Motor neuron (in vitro differentiated cells): Measurements from ENCODE around the gene AFAP1L2. TPM values are rescaled to one million over a fixed set of nuclear protein-coding genes. Genes with fewer than 3 reads are reported as not detected.
"Not testable (repeated sequence)": the region's sequence is repeated elsewhere in the genome, so short reads cannot be mapped to it uniquely, and the experiment has no call there.

Experiments
- ATAC-seq, 8 experiments: fragments of 200-7000 bp; cut with Tn5 transposase; replicated peaks in 6 of 8; 2 replicates each; pipeline ENCODE4 v1.8.0; 2021; ENCODE audit warnings: mild to moderate bottlenecking in 8 of 8, moderate library complexity in 8 of 8
- H3K27ac ChIP-seq, 2 donors: fragments of 250-450 bp; sonication (Bioruptor Pico); 2 replicates each; pipeline ENCODE4 v1.9.0; 2021; ENCODE audit warnings: antibody characterized with exemption in 2 of 2, mild to moderate bottlenecking in 2 of 2, moderate library complexity in 1 of 2
- H3K4me1 ChIP-seq, 2 donors: fragments of 250-450 bp; sonication (Bioruptor Pico); replicated peaks in 1 of 2; 2 replicates each; pipeline ENCODE4 v1.6.1; 2021; ENCODE audit warnings: antibody characterized with exemption in 2 of 2, mild to moderate bottlenecking in 2 of 2, moderate library complexity in 1 of 2
- H3K4me3 ChIP-seq, 5 donors: fragments of 250-450 bp; sonication (Bioruptor Pico); 2 replicates each; pipeline ENCODE4 v1.9.0; 2021; ENCODE audit warnings: antibody characterized with exemption in 5 of 5, mild to moderate bottlenecking in 5 of 5, moderate library complexity in 4 of 5
- WGBS, 10 experiments: fragments of 450-650 bp; shearing (Covaris generic); methylation state at CpG; one replicate each; pipeline ENCODE4 v1.0.0; 2022; 5-methylcytosine and 5-hydroxymethylcytosine counted together
- in situ Hi-C, 9 experiments: fragments of 400-800 bp; cut with MboI; loops; one replicate each; pipeline ENCODE4 v1.15.0; 2021; ENCODE audit warnings: low sequenced_read_pairs in 9 of 9, low pct_unique_long_range_greater_than_20kb in 2 of 9; ENCODE audit not compliant: unreplicated experiment in 9 of 9
- total RNA-seq, 8 experiments: library from RNA; unstranded; fragments of 300-600 nt; gene quantifications; 2 replicates each; pipeline versions ENCODE4 v1.2.3 to v1.2.4, GENCODE V29; 2022

AFAP1L2 gene
- total RNA-seq, 8 experiments from 2014 or later: 3.6 to 111 (median 16.4) TPM

DNA sequence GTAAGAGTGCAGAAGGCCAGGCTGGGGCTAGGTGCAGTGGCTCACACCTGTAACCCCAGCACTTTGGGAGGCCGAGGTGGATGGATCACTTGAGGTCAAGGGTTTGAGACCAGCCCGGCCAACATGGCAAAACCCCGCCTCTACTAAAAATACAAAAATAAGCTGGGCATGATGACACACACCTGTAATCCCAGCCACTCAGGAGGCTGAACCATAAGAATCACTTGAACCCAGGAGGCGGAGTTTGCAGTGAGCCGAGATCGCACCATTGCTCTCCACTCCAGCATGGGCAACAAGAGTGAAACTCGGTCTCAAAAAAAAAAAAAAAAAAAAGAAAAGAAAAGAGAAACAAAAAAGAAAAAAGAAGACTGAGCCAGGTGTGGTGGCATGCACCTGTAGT is 55.2 kb downstream of the AFAP1L2 start:
- peaks cover 10 to 13% of the 10 kb centered on the region in 2 donors for H3K4me1 ChIP-seq
- ATAC-seq, in situ Hi-C loops, H3K4me3 ChIP-seq, H3K27ac ChIP-seq: not testable (repeated sequence)
- 79 to 100% (median 94%) methylated on average over 1 to 7 of the region's 7 CpGs; no CpG with 5 or more reads in 1 of the 10 experiments for WGBS, 10 experiments

DNA sequence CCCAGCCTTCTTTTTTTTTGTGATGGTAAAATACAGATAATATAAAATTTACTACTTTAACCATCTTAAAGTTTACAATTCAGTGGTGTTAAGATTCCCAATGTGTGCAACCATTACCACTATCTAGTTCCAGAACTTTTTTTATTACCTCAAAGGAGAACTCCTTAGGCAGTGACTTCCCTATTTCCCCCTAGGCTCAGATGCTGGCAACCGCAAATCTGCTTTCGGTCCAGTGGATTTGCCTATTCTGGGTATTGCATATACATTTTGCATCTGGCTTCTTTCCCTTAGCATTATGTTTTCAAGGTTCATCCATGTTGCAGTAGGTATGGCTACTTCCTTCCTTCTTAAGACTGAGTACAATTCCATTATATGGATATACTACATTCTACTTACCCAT is 56.5 kb downstream of the AFAP1L2 start:
- H3K4me3 ChIP-seq: no peak overlapping the region
- in situ Hi-C loops: no loop called here
- ATAC-seq: peak in 1 of 8 experiments; percentile 22
- H3K4me1 ChIP-seq: peaks cover 10 to 20% of the 10 kb centered on the region in 2 donors
- WGBS, 10 experiments: 28 to 100% (median 93%) methylated on average over 2 of the region's 2 CpGs; no CpG with 5 or more reads in 5 of the 10 experiments
- H3K27ac ChIP-seq: no peak overlapping the region

DNA sequence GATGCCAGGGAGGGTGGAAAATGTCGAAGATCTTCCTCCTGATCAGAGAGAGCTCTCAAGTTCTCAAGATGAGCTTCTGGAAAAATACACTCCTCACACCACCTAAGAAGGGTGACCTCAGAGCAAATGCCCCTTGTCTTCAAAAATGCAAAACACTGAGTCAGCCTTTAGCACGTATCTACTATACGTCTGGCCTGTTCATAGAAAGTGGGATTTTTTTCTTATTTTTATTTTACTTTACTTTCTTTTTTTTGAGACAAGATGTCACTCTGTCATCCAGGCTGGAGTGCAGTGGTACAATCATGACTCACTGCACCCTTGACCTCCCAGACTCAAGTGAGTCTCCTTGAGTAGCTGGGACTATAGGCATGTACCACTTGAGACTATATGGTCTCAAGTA is 57.1 kb downstream of the AFAP1L2 start:
- Histone ChIP-seq H3K4me3 (no peak overlapping the region), H3K27ac (no peak overlapping the region), H3K4me1 (peaks cover 10 to 20% of the 10 kb centered on the region in 2 donors)
- WGBS, 10 experiments: 14 to 100% (median 83%) methylated on average over 1 to 3 of the region's 3 CpGs; no CpG with 5 or more reads in 3 of the 10 experiments
- peak in 4 of 8 experiments; percentile 20 to 42 (median 30) for ATAC-seq
- in situ Hi-C loops: no loop called here

DNA sequence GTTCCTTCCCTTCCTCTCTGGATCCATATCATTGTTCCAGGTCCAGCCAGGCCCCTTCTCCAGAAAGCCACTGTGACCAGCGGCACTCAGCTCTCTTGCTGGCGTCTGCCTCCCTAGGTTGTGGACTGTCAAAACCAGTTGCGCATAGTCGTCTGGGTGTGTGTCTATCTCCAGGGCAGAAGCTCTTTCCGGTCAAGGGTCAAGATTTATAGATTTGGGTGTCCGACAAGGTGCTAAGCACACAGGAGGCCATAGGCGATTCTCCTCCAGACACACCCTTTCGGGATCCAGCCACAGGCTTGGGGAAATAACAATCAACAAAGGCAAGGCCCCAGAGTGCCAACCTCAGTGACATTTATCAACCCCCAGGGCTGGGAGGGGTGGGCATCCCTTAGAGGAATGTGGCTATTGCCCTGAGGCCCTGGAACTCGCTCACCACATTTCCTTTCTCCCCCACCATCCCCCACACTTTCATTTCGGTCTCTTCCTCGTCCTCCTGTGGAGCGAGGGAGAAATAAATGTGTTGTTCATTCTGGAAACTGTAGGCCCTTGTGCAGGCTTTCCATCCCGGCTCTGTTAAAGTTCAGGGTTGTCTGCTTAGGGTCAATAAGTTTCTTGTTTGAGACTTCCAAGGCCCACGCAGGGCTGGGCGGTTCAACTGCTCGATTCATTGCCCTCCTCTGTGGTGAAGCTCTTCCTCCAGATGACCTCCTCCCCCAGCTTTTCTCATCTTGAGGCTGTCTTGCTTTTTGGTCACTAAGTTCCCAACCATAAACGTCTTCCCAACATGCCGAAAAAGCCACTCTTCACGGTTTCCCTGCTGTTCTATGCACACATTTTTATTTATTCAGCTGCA is 57.9 kb downstream of the AFAP1L2 start:
- no peak overlapping the region for H3K4me3 ChIP-seq
- 44 to 90% (median 80%) methylated on average over 3 to 17 of the region's 19 CpGs; no CpG with 5 or more reads in 3 of the 10 experiments for WGBS, 10 experiments
- ATAC-seq: peak in 3 of 8 experiments; percentile 18 to 58 (median 58)
- peaks cover 10 to 20% of the 10 kb centered on the region in 2 donors for H3K4me1 ChIP-seq
- no peak overlapping the region for H3K27ac ChIP-seq
- in situ Hi-C loops: no loop called here

DNA sequence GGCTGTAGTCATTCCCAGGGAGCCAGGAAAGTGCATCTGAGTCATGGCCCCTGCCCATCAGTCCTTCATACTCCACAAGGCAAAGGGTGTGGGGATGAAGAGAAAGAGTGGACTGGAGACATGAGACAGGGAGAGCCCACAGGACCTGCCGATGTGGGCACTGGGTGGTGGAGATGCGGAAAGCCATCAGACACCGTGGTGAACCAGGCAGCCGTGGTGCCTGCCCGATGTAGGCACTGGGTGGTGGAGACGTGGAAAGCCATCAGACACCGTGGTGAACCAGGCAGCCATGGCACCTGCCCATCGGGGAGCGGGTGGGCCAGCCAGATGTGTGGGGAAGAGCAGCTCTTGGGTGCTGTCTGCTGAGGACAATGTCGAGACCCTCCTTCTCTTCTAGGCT is 58.6 kb downstream of the AFAP1L2 start:
- Histone ChIP-seq H3K27ac (no peak overlapping the region), H3K4me3 (no peak overlapping the region), H3K4me1 (peaks cover 3 to 13% of the 10 kb centered on the region in 2 donors)
- in situ Hi-C loops: no loop called here
- whole genome bisulfite sequencing, 10 experiments: 82 to 100% (median 93%) methylated on average over 2 to 4 of the region's 10 CpGs; no CpG with 5 or more reads in 7 of the 10 experiments
- ATAC-seq: no peak

DNA sequence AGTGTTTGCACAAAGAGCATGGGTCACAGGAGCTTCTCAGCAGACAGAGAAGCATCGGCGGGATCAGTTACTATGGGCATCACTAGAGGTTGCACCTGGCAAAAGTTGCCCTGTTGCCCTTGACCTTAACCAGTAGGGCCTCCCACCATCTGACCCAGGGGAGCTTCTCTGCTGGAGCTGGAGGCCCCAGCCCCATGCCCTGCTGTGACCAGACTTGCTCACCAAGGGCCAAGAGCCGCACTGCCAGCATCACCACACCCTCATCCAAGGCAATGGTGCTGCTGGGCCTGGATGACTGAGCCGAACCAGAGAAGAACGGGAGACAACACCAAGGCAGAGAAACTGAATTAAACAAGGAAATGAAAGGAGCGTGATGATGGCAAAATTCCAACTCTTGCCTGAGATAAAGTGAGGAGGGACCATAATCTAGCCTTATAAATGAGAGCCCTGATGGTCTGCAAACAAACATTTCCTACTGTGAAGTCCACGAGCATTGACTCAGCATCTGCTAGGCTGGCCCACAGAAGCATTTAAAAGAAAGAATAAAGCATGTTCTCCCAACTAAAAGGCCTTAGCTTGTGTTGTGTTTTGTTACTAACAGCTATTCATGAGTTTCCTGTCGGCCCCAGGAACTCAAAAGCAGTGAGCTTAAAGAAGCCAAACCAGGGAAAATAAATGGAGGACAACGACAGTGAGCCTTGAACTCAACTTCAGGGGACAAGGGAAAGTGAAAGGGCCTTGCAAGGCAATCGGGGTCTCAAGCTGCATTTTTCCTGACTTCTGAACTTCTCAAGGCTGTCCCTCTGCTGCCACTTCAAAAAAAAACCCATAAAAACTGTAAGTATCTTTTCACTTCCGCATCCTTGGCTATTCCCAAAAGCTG is 60.4 kb downstream of the AFAP1L2 start:
- H3K4me3 ChIP-seq: no peak overlapping the region
- peaks cover 0 to 7% of the 10 kb centered on the region in 2 donors for H3K4me1 ChIP-seq
- ATAC-seq: peak in 4 of 8 experiments; percentile 9 to 57 (median 33)
- H3K27ac ChIP-seq: peak overlapping the region in 1 of 2 donors; percentile 8
- 17 to 93% (median 73%) methylated on average over 1 to 7 of the region's 11 CpGs; no CpG with 5 or more reads in 1 of the 10 experiments for WGBS, 10 experiments
- in situ Hi-C loops: no loop called here

DNA sequence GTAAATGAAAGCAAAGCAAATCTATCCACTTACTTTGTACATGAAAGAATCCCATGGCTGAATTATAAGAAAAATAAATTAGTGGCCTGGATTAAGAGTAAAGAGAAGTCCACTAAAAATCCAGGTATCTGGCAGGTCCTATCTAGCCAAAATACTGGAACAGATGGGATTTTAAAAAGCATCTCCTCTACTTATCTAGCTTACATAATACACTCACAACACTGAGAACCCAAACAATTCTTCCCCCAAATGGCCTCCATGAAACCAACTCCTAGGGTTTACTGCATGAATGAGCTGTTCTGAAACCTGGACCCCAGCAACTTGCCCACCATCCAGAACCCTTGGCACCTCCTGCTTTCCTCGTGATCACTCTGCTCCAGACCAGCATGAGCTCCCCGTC is 61.3 kb downstream of the AFAP1L2 start:
- in situ Hi-C loops: no loop called here
- H3K27ac ChIP-seq: no peak overlapping the region
- H3K4me1 ChIP-seq: peaks cover 0 to 9% of the 10 kb centered on the region in 2 donors
- ATAC-seq: no peak
- H3K4me3 ChIP-seq: no peak overlapping the region
- 53 to 100% (median 70%) methylated on average over 1 to 2 of the region's 2 CpGs; no CpG with 5 or more reads in 6 of the 10 experiments for WGBS, 10 experiments

DNA sequence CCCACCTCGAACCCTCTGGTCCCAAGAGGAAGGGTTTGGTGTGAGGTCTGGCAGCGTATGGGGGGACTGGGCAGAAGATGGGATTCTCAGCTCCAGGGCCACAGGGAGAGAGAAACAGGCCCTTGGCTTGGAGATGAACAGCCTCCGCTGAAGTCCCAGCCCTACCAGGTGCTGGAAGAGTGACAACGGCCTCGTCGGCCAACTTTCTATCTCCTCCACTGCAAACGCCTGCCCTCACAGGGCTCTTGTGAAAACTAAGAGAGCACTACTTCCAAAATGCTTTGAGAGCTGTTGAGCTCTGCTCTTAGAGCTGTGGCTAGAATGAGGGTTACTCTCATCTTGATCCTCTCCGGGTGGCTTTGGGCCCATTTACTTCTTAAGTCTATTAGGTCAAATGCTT is 63.5 kb downstream of the AFAP1L2 start:
- H3K4me3 ChIP-seq: no peak overlapping the region
- ATAC-seq: no peak
- 80 to 100% (median 100%) methylated on average over 1 to 4 of the region's 8 CpGs; no CpG with 5 or more reads in 1 of the 10 experiments for WGBS, 10 experiments
- H3K4me1 ChIP-seq: peaks cover 7 to 17% of the 10 kb centered on the region in 2 donors
- H3K27ac ChIP-seq: no peak overlapping the region
- in situ Hi-C loops: no loop called here

DNA sequence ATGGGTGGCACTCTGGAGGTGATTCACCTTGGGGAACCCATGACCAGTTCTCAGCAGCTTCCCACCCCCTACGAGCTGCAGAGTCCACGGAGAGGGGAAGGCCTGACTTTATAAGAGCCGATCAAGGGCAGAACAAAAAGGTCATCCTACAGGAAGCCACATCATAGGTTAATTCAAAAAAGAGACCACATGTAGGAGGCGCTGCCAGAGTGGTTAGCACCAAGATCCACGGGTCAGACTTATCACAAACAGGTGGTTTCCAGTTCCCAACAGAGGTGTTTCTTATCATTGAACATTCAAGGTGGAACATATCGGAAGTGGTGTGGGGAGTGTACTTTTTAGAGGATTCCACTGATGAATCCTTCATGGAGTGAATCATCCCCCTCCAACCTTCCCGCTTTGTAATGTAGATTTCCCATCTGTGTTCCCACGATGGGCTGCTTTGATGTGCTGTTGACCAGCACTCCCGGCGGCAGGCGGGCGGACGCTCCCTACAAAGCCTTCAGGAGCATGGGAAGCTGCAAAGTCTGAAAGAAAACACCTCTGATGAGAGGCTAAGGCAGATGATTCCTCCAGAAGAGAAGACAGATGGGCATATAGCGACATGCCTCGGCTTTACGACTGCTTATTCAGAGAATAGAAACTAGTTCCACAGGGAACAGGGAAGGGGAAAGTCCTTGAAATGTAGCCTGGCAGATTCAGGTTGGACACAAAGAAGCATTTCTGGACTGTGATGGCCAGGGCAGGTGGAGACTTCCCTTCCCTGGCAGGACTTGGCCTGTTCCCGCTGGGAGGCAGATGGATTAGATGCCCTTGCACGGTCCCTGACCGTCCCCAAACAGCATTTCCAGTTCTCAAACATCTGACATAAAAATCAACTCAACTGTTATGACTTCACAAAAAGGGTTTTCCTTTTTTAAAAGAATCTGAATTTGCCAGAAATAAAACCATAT is 66.5 kb downstream of the AFAP1L2 start:
- peaks cover 7 to 10% of the 10 kb centered on the region in 2 donors for H3K4me1 ChIP-seq
- H3K27ac ChIP-seq: no peak overlapping the region
- no peak overlapping the region for H3K4me3 ChIP-seq
- WGBS, 10 experiments: 10 to 100% (median 53%) methylated on average over 1 to 13 of the region's 19 CpGs; no CpG with 5 or more reads in 2 of the 10 experiments
- in situ Hi-C loops: no loop called here
- ATAC-seq: peak; percentile 31 to 95 (median 83)

DNA sequence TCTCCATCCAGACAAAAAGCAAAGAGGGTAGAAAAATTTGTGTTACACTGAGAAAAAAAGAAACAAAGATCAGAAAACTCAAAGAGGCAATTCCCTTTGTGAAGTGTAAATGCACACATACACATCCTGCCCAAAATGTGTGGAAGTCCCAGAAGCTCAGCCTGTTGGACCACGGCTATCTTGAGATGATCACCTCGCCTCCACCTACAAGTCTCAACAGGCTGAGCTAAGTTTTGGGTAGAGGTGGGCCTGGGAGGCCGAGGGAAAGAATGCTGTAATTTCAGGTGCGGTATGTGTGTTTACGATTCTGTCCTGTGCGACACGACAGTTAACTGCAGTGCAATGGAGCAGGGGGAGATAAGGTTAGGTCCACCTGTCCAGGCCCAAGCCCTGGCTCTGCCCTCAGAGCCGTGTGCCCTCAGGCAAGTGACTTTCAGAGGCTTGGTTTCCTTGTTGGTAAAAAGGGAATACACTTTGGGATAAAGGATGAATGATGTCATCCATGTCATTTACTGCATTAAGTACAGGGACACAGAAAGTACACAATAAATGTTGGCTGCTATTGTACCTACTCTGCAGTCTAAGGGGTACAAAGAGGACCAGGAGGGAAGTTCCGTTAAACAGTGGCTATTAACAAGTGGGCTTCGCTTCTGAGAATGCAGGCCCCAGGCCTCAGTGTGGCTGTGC is 67.3 kb downstream of the AFAP1L2 start:
- in situ Hi-C loops: no loop called here
- Histone ChIP-seq H3K4me1 (peaks cover 7 to 10% of the 10 kb centered on the region in 2 donors), H3K27ac (no peak overlapping the region), H3K4me3 (no peak overlapping the region)
- WGBS, 10 experiments: 73 to 100% (median 88%) methylated on average over 1 to 8 of the region's 10 CpGs; no CpG with 5 or more reads in 3 of the 10 experiments
- peak in 4 of 8 experiments; percentile 15 to 29 (median 22) for ATAC-seq

DNA sequence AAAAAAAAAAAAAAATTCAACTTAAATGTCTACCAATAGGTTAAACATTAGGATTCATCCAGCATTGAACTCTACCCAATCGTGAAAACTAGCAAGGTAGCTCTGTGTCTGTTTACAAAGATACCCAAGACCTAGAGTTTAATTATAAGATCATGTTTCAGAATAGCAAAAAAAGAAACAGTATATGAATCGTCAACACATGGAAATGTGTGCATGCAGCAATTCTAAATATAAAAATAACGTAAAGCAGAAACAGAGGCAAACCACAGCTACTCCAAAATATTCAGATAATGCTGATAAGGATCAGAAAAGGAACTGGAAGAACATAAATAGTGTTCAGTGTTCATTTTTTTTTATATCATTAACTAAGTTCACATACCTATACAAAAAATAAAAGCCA is 68.7 kb downstream of the AFAP1L2 start:
- Histone ChIP-seq H3K4me3 (no peak overlapping the region), H3K27ac (no peak overlapping the region), H3K4me1 (peaks cover 7 to 10% of the 10 kb centered on the region in 2 donors)
- 23 to 100% (median 86%) methylated on average over 1 to 3 of the region's 3 CpGs; no CpG with 5 or more reads in 1 of the 10 experiments for WGBS, 10 experiments
- in situ Hi-C loops: no loop called here
- no peak for ATAC-seq
